ENCODE measurements around the gene EFNA3.

GRCh38 chr1:155133799-155134281 lies 55.2 kb downstream of the EFNA3 start:
- TF ChIP-seq POLR2A (IDR thresholded peaks at IDR 0.05): peak in 1 of 2 donors; percentile 8
- no peak for TF ChIP-seq CTCF (IDR thresholded peaks at IDR 0.05)
